HG03095 (cell line): ENCODE data around the gene KLF3.
A peak's percentile ranks its signal among the peaks of the same experiment; 100 is the strongest.
"Not testable (repeated sequence)": the region's sequence is repeated elsewhere in the genome, so short reads cannot be mapped to it uniquely, and the experiment has no call there.

Source experiments
- ATAC-seq: cut with Tn5 transposase; IDR thresholded peaks from one replicate; pipeline ENCODE4 v1.9.1; 2021; ENCODE audit warnings: moderate library complexity; ENCODE audit not compliant: unreplicated experiment

KLF3 gene

DNA sequence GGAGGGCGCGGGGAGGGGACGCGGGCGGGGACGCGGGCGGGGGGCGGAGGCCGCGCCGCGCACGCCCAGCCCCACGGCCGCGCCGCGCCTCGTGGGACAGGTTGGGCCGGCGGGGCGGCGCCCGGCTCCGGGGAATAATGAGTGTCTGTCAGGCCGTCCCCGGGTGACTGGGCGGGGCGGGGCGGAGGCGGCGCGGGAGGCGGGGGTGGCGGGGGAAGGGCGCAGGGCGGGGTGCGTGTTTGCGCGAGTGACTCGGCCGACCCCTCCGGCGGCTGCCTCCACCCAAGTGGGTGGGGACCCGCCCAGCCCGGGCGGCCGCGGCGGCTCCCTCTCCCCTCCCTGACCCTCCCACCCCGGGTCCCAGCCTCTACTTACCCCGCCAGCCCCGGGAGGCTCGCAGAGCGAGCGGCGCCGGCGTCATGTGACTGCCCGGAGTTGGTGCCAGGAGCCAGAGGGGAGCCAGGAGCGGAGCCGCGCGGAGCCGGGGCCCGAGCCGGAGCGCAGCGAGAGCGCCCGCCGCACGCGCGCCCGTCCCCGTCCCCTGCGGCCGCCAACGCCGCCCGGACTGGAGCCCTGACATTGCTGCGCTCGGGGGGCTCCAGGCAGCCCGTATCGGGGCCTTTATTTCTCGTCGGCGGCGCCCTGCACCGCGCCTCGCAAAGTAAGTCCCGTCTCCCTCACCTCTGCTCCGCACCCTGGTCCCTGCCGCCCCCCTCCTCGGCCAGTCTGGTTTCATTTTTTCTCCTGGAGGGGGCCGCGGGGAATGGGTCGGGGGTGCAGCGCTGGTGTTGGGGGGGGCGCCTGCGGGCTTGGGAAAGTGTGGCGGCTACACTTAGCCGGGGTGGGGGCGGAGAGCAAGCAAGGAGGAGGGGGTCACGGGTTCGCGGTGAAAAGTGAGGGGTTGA, at the start of gene KLF3:
KLF3 (plus strand) TSS at position 399 of the 905 bp plus-strand sequence. CDS start 16,427 bp downstream, outside the sequence.
- ATAC-seq: peak; percentile 73

GRCh38 chr4:38614231-38614630, 49.8 kb upstream of the KLF3 start:
- ATAC-seq: no peak

DNA sequence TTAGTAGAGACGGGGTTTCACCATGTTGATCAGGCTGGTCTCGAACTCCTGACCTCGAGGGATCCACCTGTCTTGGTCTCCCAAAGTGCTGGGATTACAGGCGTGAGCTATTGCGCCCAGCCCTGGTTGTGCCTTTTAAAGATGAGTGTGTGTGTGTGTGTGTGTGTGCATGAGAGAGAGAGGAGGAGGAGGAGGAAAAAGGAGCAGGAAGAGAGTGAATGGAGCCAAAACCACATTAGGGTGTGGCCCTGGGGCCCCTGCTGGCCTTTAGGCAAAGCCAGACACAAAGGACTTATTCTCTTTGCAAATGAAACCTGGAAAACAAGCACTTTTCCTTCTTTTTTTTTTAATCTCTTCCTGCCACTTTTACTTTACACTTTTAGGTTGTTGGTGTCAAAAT, 48.2 kb upstream of the KLF3 start:
- ATAC-seq: no peak

DNA sequence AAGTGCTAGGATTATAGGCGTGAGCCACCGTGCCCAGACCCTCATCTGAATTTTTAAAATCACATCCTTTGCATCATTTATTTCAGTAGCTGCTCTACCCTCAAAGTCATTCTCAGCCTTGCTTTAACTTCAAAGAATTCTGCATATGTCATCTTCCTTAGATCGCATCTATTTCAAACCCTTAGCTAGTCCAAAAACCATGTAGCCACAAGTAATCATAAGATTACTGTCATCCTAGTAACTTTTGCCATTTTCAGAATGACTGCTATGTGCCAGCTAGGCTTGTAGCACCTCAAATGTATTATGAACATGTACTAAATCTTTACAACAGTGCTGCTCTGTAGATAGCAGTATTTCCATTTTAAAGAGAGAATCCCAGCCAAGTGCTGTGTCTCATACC, 45.5 kb upstream of the KLF3 start:
- no peak for ATAC-seq

- ATAC-seq: no peak
Observed at GRCh38 chr4:38619316-38619715, 44.7 kb upstream of the KLF3 start.

GRCh38 chr4:38620065-38620464, 43.9 kb upstream of the KLF3 start:
- no peak for ATAC-seq

GRCh38 chr4:38620527-38621027, 43.4 kb upstream of the KLF3 start:
- ATAC-seq: no peak

- ATAC-seq: no peak
Observed at GRCh38 chr4:38621028-38621684, 42.8 kb upstream of the KLF3 start.

DNA sequence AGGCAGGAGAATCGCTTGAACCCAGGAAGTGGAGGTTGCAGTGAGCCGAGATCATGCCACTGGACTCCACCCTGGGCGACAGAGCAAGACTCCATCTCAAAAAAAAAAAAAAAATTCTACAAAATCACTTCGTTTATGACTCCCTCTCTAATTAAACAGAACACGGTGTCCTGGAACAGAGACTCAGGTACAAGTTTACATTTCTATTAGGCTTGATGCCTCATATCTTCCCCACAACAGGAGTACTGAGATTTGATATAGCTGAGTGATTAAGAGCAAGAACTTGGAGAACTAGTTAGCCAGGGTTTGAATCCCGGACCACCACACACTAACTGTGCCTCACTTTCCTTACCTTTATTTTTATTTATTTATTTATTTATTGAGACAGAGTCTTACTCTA, 42.2 kb upstream of the KLF3 start:
- no peak for ATAC-seq

DNA sequence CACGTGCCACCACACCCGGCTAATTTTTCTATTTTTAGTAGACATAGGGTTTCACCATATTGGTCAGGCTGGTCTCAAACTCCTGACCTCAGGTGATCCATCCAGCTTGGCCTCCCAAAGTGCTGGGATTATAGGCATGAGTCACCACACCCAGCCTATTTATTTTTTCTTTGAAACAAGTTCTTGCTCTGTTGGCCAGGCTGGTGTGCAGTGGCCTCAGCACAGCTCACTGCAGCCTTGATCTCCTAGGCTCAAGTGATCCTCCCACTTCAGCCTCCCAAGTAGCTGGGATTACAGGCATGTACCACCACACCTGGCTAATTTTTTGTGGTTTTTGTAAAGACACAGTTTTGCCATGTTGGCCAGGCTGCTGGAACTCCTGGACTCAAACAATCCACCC, 41.7 kb upstream of the KLF3 start:
- ATAC-seq: not testable (repeated sequence)

GRCh38 chr4:38623260-38623659, 40.7 kb upstream of the KLF3 start:
- no peak for ATAC-seq

DNA sequence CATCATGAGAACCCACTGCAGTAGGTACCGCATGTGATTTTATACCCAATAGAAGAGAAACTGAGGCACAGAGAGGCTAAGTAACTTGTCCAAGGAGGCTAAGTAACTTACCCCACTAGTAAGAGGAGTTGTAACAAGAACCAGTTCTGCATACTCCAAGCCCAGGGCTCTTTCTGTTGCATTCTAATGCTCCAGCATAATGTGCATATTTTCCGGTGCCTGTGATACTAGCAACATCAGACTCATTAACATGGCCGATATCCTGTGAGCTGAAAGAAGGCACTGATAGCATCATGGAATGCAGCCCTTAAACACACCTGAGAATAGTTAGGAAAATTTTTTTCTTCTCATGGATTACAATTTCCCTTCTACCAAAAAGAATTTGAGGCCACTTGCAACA, 39.7 kb upstream of the KLF3 start:
- ATAC-seq: no peak

DNA sequence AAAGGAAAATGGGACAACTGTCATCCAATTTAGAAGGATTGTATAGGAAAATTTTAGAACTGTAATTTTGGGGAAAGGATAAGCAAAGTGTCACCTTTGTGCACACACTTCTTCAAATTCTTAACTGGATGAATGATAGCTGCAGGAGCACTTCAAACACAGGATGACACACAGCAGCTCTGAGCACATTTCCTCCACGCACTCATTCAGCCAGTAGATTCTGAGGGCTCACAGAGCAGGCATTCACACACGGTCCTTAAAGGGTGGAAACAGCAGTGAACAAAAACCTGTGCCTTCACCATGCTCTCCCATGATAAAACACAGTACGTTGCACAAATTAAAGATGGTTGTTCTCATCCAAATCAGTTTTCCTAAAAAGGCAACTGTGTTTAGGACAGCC, 38.5 kb upstream of the KLF3 start:
- ATAC-seq: no peak

DNA sequence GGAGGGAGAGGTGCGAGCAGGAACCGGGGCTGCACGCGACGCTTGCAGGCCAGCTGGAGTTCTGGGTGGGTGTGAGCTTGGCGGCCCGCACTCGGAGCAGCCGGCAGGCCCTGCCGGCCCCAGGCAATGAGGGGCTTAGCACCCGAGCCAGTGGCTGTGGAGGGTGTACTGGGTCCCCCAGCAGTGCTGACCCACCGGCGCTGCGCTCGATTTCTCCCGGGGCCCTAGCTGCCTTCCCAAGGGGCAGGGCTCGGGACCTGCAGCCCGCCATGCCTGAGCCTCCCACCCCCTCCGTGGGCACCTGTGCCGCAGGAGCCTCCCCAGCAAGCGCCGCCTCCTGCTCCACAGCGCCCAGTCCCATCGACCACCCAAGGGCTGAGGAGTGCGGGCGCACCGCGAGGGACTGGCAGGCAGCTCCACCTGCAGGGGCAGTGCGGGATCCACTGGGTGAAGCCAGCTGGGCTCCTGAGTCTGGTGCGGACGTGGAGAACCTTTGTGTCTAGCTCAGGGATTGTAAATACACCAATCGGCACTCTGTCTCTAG, 37.0 kb upstream of the KLF3 start:
- ATAC-seq: not testable (repeated sequence)

DNA sequence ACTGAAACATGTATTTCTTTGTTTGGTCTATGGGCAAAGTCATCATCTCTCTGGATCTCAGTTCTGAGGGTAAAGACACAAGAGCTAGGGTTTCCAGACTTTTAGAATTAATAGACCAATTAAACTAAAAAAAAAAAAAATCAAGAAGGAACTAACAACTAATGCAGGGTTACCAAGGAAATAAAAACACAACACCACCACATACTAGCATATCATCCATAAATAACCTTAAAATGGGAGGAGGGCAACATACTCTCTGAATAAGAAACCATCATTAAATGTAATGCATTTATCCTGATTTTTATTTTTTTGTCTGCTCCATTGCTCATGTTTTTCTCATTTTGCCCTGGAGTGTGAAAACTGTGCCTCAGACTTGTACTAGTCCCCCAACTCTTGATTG, 33.5 kb upstream of the KLF3 start:
- ATAC-seq: no peak

- ATAC-seq: no peak
Observed at GRCh38 chr4:38634047-38634759, 29.8 kb upstream of the KLF3 start.

DNA sequence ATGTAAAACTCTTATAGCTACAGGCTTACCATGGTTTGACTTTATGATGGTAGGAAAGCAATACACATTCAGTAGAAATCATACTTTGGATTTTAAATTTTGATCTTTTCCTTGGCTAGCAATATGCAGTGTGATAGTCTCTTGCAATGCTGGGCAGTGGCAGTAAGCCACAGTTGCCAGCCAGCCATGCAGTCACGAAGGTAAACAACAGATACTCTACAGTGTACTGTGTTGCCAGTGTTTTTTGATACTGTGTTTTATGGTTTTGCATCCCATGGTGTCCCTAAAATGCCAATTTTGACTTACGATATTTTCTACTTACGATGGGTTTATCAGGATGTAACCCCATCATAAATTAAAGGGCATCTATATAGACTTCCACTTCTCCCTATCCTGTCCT, 24.8 kb upstream of the KLF3 start:
- no peak for ATAC-seq

DNA sequence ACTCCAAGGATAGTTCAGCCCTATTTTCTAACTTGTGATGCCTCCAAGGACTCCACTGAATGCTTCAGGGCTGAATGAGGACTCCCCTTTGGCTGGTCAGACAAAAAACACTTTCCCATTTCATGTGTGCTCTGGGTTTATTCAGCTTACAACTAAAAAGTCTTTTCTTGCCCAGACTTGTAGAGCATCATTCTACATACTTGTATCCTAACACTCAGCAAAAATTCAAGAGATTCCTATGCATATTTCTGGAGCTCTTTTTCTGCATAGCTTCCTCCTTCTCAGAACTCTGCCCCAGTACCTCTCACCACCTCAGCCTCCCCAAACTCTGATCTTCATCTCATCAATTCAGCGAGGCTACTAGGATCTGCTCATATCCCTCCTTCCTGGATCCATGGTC, 22.2 kb upstream of the KLF3 start:
- no peak for ATAC-seq

- no peak for ATAC-seq
Observed at GRCh38 chr4:38644201-38644600, 19.8 kb upstream of the KLF3 start.

DNA sequence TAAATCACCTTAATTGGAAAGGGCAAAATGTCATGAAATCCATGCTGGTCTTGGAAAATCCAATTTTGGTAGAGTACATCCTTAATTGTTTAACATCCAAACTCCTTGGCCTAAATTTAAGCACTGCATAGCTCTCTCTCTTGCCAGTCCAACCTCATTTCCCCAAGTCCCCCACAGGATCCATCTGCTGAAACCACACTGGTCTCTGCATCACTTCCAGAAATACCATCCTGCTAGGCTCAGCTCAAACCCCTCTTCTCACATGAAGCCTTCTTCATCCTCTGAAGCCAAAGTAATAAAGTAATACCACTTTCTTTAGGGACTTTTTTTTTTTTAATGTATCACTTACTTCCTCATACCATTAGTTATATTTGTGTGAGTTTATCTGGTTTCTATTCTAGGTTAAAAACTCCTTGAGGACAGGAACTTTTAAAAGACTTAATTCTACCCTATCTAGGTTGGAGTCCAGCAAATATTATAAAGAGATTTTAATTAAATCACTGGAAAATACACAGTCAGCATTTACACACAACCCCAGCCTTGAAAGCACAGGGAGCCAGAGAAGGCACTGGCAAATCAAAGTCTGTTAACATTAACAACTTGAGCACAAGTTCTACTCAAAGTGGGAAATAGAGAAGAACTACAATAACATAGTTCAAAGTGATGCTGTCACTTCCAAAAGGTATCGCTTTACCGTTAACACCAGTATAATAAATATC, 16.7 kb upstream of the KLF3 start:
- ATAC-seq: no peak

GRCh38 chr4:38650133-38650532, 13.9 kb upstream of the KLF3 start:
- ATAC-seq: no peak
